Endodermal cell (in vitro differentiated cells): ENCODE data around the gene CCNJL. TPM values are rescaled to one million over a fixed set of nuclear protein-coding genes. Genes with fewer than 3 reads are reported as not detected.

Experiments used
- DNase-seq: peaks from one replicate; pipeline ENCODE4 v3.0.0-alpha.2; 2017
- H3K27ac ChIP-seq: 2 replicates; pipeline ENCODE4 v1.5.1; 2013; ENCODE audit warnings: mild to moderate bottlenecking, low read depth, low read length, moderate library complexity
- H3K27me3 ChIP-seq: 2 replicates; pipeline ENCODE4 v1.6.1; 2013; ENCODE audit warnings: mild to moderate bottlenecking, low read length, moderate library complexity; ENCODE audit not compliant: insufficient read depth, control insufficient read depth, poor library complexity, severe bottlenecking
- H3K36me3 ChIP-seq: 2 replicates; pipeline ENCODE4 v1.7.0; 2013; ENCODE audit warnings: mild to moderate bottlenecking, low read length, moderate library complexity; ENCODE audit not compliant: control insufficient read depth, insufficient read depth
- H3K4me1 ChIP-seq: one replicate; pipeline ENCODE4 v1.7.0; 2013; ENCODE audit warnings: low read length; ENCODE audit not compliant: control insufficient read depth, insufficient read depth
- H3K4me3 ChIP-seq: 2 replicates; pipeline ENCODE4 v1.5.1; 2013; ENCODE audit warnings: mild to moderate bottlenecking, low read length, moderate library complexity
- H3K9ac ChIP-seq: 2 replicates; pipeline ENCODE4 v1.6.1; 2013; ENCODE audit warnings: mild to moderate bottlenecking, low read length, moderate library complexity; ENCODE audit not compliant: poor library complexity, severe bottlenecking; ENCODE audit errors: extremely low read depth
- H3K9me3 ChIP-seq: 2 replicates; pipeline ENCODE4 v1.6.1; 2013; ENCODE audit warnings: mild to moderate bottlenecking, low read length, moderate library complexity; ENCODE audit not compliant: control insufficient read depth
- H3K27ac Mint-ChIP-seq: 2 replicates; pipeline ENCODE4 v1.8.0; 2020; ENCODE audit warnings: mixed read lengths
- H3K27me3 Mint-ChIP-seq: 2 replicates; pipeline ENCODE4 v1.8.0; 2021; ENCODE audit warnings: mild to moderate bottlenecking, mixed read lengths; ENCODE audit not compliant: insufficient read depth
- H3K36me3 Mint-ChIP-seq: 2 replicates; pipeline ENCODE4 v1.8.0; 2020; ENCODE audit warnings: low read depth, mixed read lengths
- H3K4me1 Mint-ChIP-seq: 2 replicates; pipeline ENCODE4 v1.8.0; 2020; ENCODE audit warnings: mixed read lengths
- H3K4me3 Mint-ChIP-seq: 2 replicates; pipeline ENCODE4 v1.8.0; 2020; ENCODE audit warnings: mild to moderate bottlenecking, moderate library complexity, mixed read lengths
- H3K9me3 Mint-ChIP-seq: 2 replicates; pipeline ENCODE4 v1.8.0; 2020; ENCODE audit warnings: mild to moderate bottlenecking, mixed read lengths
- WGBS, 2 experiments: methylation state at CpG; one replicate each; pipeline versions ENCODE4 v1.1.5 to v1.1.7; 2013; ENCODE audit warnings: missing lambda C conversion rate in 2 of 2, mixed read lengths in 1 of 2; ENCODE audit not compliant: insufficient coverage in 1 of 2, insufficient read length in 1 of 2; 5-methylcytosine and 5-hydroxymethylcytosine counted together
- total RNA-seq, 2 donors: library from RNA; stranded (reverse); fragmentation: NEBNext Ultra II Directional in 1 of 2; extraction: Animal tissue kit (Norgen Biotek cat#: 25700) in 1 of 2; gene quantifications; 2 replicates in 1 of 2; 3 replicates in 1 of 2; pipeline ENCODE4 v1.2.1, GENCODE V29; 2021
- TF ChIP-seq, protein P1 (sequence below): fragments of 200-600 bp; sonication (generic); conservative IDR thresholded peaks from 2 replicates; pipeline ENCODE4 v1.5.0; 2021; ENCODE audit warnings: antibody characterized with exemption, mild to moderate bottlenecking

Gene CCNJL
- total RNA-seq, 2 donors from 2014 or later, result 14.1 to 18.7 TPM

DNA sequence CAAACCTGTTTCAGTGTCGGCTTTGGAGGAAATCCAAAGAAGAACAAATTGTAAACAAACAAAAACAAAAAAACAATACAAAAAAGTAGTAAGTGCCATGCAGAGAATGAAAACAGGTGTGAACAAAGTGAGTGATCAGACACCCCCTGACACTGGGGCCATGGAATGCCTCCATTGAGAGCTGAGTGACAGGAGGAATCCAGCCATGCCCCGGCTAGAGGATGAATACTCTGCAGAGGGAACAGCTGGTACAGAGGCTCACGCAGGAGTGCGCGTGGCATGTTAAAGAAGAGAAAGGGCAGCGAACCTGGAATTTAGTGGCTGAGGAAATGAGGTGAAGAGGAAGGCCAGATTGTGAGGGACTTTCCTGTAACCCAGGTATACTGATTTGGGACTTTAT is 15.5 kb upstream of the CCNJL start:
- no peak overlapping the region for H3K4me3 Mint-ChIP-seq
- no peak overlapping the region for H3K4me3 ChIP-seq
- H3K9me3 Mint-ChIP-seq, result no peaks in the 10 kb centered on the region
- WGBS, 2 experiments, result 75 to 93% methylated on average over 6 of the region's 6 CpGs
- no peak for DNase-seq
- TF ChIP-seq, protein P1, sequence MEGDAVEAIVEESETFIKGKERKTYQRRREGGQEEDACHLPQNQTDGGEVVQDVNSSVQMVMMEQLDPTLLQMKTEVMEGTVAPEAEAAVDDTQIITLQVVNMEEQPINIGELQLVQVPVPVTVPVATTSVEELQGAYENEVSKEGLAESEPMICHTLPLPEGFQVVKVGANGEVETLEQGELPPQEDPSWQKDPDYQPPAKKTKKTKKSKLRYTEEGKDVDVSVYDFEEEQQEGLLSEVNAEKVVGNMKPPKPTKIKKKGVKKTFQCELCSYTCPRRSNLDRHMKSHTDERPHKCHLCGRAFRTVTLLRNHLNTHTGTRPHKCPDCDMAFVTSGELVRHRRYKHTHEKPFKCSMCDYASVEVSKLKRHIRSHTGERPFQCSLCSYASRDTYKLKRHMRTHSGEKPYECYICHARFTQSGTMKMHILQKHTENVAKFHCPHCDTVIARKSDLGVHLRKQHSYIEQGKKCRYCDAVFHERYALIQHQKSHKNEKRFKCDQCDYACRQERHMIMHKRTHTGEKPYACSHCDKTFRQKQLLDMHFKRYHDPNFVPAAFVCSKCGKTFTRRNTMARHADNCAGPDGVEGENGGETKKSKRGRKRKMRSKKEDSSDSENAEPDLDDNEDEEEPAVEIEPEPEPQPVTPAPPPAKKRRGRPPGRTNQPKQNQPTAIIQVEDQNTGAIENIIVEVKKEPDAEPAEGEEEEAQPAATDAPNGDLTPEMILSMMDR, result no peak
- H3K4me1 Mint-ChIP-seq, result peaks cover 7% of the 10 kb centered on the region
- no peak overlapping the region for H3K27ac ChIP-seq
- H3K9me3 ChIP-seq, result no peaks in the 10 kb centered on the region
- H3K27me3 Mint-ChIP-seq, result no peaks in the 10 kb centered on the region
- no peaks in the 10 kb centered on the region for H3K4me1 ChIP-seq
- no peaks in the 10 kb centered on the region for H3K36me3 ChIP-seq
- no peaks in the 10 kb centered on the region for H3K36me3 Mint-ChIP-seq
- H3K27me3 ChIP-seq, result no peaks in the 10 kb centered on the region
- H3K27ac Mint-ChIP-seq, result no peak overlapping the region
- H3K9ac ChIP-seq, result no peak overlapping the region

GRCh38 chr5:160326981-160327380 is 14.6 kb upstream of the CCNJL start:
- H3K27ac ChIP-seq, result no peak overlapping the region
- H3K36me3 ChIP-seq, result no peaks in the 10 kb centered on the region
- Mint-ChIP-seq H3K4me1 (peaks cover 9% of the 10 kb centered on the region), H3K27me3 (no peaks in the 10 kb centered on the region), H3K27ac (no peak overlapping the region), H3K4me3 (no peak overlapping the region), H3K36me3 (no peaks in the 10 kb centered on the region), H3K9me3 (no peaks in the 10 kb centered on the region)
- no peak overlapping the region for H3K4me3 ChIP-seq
- no peaks in the 10 kb centered on the region for H3K4me1 ChIP-seq
- TF ChIP-seq, protein P1, result no peak
- no peak for DNase-seq
- H3K9ac ChIP-seq, result no peak overlapping the region
- WGBS, 2 experiments, result 94 to 96% methylated on average over 2 of the region's 2 CpGs
- H3K9me3 ChIP-seq, result no peaks in the 10 kb centered on the region
- H3K27me3 ChIP-seq, result no peaks in the 10 kb centered on the region

DNA sequence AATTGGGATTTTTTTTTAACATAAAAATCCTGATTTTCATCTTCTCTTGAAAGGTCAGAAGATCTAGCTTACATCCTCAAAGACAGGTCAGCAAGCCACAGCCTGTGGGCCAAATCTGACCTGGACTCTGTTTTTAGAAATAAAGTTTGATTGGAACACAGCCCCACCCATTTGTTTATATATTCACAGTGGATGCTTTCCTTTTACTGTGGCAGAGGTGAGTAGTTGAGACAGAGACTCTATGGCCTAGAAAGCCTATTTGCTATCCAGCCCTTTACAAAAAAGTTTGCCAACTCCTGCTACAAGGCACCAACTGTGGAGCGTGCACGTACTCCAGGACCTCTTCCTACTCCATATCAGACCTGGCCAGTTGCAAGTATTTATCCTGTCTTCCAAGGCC is 13.4 kb upstream of the CCNJL start:
- no peak overlapping the region for H3K27ac ChIP-seq
- H3K4me3 ChIP-seq, result no peak overlapping the region
- TF ChIP-seq, protein P1, result no peak
- H3K9ac ChIP-seq, result no peak overlapping the region
- Mint-ChIP-seq H3K9me3 (no peaks in the 10 kb centered on the region), H3K27me3 (no peaks in the 10 kb centered on the region), H3K36me3 (no peaks in the 10 kb centered on the region), H3K4me3 (no peak overlapping the region), H3K27ac (no peak overlapping the region), H3K4me1 (peaks cover 20% of the 10 kb centered on the region)
- 93 to 94% methylated on average over 2 of the region's 2 CpGs for WGBS, 2 experiments
- H3K9me3 ChIP-seq, result no peaks in the 10 kb centered on the region
- peaks cover 4% of the 10 kb centered on the region for H3K4me1 ChIP-seq
- no peaks in the 10 kb centered on the region for H3K36me3 ChIP-seq
- DNase-seq, result no peak
- H3K27me3 ChIP-seq, result no peaks in the 10 kb centered on the region
